GM12878 (cell line): ENCODE measurements around the gene ZNF546. TPM values are rescaled to one million over a fixed set of nuclear protein-coding genes. Genes with fewer than 3 reads are reported as not detected.

Experiments
- ATAC-seq: fragments of 200-7000 bp; cut with Tn5 transposase; 3 replicates; pipeline ENCODE4 v1.9.1; 2020; ENCODE audit warnings: mild to moderate bottlenecking, moderate library complexity
- BruUV-seq: library from RNA; stranded (reverse); fragments of 400-500 nt; replicated peaks from 2 replicates; lab custom pipeline; 2021; lab: Mats Ljungman, UMichigan
- CTCF ChIA-PET: fragments of 300-600 bp; sonication (Branson Sonifier 250); formaldehyde crosslinking; extraction: SDS; loops from one replicate; lab custom pipeline; 2021; ENCODE audit warnings: inconsistent platforms; lab: Yijun Ruan, JAX
- POLR2A ChIA-PET: fragments of 350-600 bp; formaldehyde crosslinking; extraction: SDS; loops from one replicate; lab custom pipeline; 2021; ENCODE audit warnings: inconsistent platforms; lab: Charles Lee
- RAD21 ChIA-PET: fragments of 300-600 bp; sonication (Branson Sonifier 250); formaldehyde crosslinking; loops from one replicate; lab custom pipeline; 2023; ENCODE audit warnings: antibody characterized with exemption; ENCODE audit not compliant: unreplicated experiment; lab: Charles Lee
- SMC1A ChIA-PET: fragments of 300-600 bp; sonication (Branson Sonifier 250); formaldehyde crosslinking; loops from one replicate; lab custom pipeline; 2023; ENCODE audit not compliant: unreplicated experiment, uncharacterized antibody; lab: Charles Lee
- DNase-seq: peaks from one replicate; pipeline ENCODE4 v3.0.0-alpha.2; 2011; ENCODE audit warnings: low read depth, low spot score
- FAIRE-seq: peaks from 3 replicates; lab custom pipeline; 2011; peaks lifted over from hg19 to GRCh38; lab: Jason Lieb, UNC
- H2AFZ ChIP-seq: 2 replicates; pipeline ENCODE4 v1.6.0; 2011; ENCODE audit warnings: low read depth, low read length, control low read depth; ENCODE audit not compliant: control insufficient read depth
- H3K27ac ChIP-seq: 2 replicates; pipeline ENCODE4 v1.5.1; 2011; ENCODE audit warnings: control low read depth; ENCODE audit not compliant: control insufficient read depth, insufficient read depth
- H3K27me3 ChIP-seq, 2 experiments: replicated peaks in 1 of 2; 2 replicates each; pipeline versions ENCODE4 v1.6.0 to v1.6.1; 2011; ENCODE audit warnings: low read length in 1 of 2; ENCODE audit not compliant: control insufficient read depth in 2 of 2, insufficient read depth in 2 of 2
- H3K36me3 ChIP-seq, 2 experiments: 2 replicates each; pipeline ENCODE4 v1.5.1; 2011; ENCODE audit warnings: low read length in 1 of 2; ENCODE audit not compliant: control insufficient read depth in 2 of 2, insufficient read depth in 2 of 2
- H3K4me1 ChIP-seq: 2 replicates; pipeline ENCODE4 v1.6.1; 2011; ENCODE audit warnings: mild to moderate bottlenecking, low read length, moderate library complexity, mixed read lengths; ENCODE audit not compliant: control insufficient read depth, insufficient read depth
- H3K4me2 ChIP-seq: 2 replicates; pipeline ENCODE4 v1.6.0; 2011; ENCODE audit warnings: control low read depth; ENCODE audit not compliant: control insufficient read depth, insufficient read depth
- H3K4me3 ChIP-seq: fragments of 200-600 bp; sonication (generic); 2 replicates; pipeline ENCODE4 v1.5.1; 2016
- H3K79me2 ChIP-seq: 2 replicates; pipeline ENCODE4 v1.6.0; 2011; ENCODE audit warnings: low read length; ENCODE audit not compliant: control insufficient read depth, insufficient read depth
- H3K9ac ChIP-seq: 2 replicates; pipeline ENCODE4 v1.8.0; 2011; ENCODE audit warnings: low read length, control low read depth, mixed read lengths; ENCODE audit not compliant: control insufficient read depth, insufficient read depth
- H3K9me3 ChIP-seq: replicated peaks from 3 replicates; pipeline ENCODE4 v1.5.1; 2011; ENCODE audit warnings: mild to moderate bottlenecking, low read length; ENCODE audit not compliant: control insufficient read depth, insufficient read depth
- H4K20me1 ChIP-seq: 2 replicates; pipeline ENCODE4 v1.6.0; 2011; ENCODE audit not compliant: control insufficient read depth, insufficient read depth
- ASH2L ChIP-seq: fragments of 300-600, 200-600 bp; sonication (generic); IDR thresholded peaks from 2 replicates; pipeline ENCODE4 v1.6.1; 2017; ENCODE audit warnings: low read depth, mild to moderate bottlenecking, borderline replicate concordance
- BACH1 ChIP-seq: fragments of 450-650 bp; IDR thresholded peaks from 2 replicates; pipeline ENCODE4 v1.6.1; 2017; ENCODE audit warnings: mild to moderate bottlenecking, borderline replicate concordance
- BCL11A ChIP-seq: IDR thresholded peaks from 2 replicates; pipeline ENCODE4 v1.6.1; 2011; ENCODE audit warnings: low read depth, low read length
- BMI1 ChIP-seq: fragments of 450-650 bp; IDR thresholded peaks from 2 replicates; pipeline ENCODE4 v1.6.1; 2016; ENCODE audit warnings: mild to moderate bottlenecking, moderate library complexity, borderline replicate concordance
- CBX5 ChIP-seq: sonication (generic); IDR thresholded peaks from 2 replicates; pipeline ENCODE4 v1.6.1; 2016; ENCODE audit warnings: low read depth, moderate library complexity, mild to moderate bottlenecking, inconsistent platforms
- DPF2 ChIP-seq: fragments of 450-650 bp; IDR thresholded peaks from 2 replicates; pipeline ENCODE4 v1.6.1; 2017; ENCODE audit warnings: mild to moderate bottlenecking
- ETV6 ChIP-seq, 2 experiments: fragments of 450-650 bp in 1 of 2; IDR thresholded peaks in 1 of 2; conservative IDR thresholded peaks in 1 of 2; 2 replicates each; pipeline ENCODE4 v1.6.1; 2014; ENCODE audit warnings: antibody characterized with exemption in 1 of 2, borderline replicate concordance in 1 of 2, low read depth in 1 of 2, mild to moderate bottlenecking in 1 of 2, moderate library complexity in 1 of 2
- HCFC1 ChIP-seq: fragments of 150-350 bp; IDR thresholded peaks from 2 replicates; pipeline ENCODE4 v1.6.1; 2014; ENCODE audit warnings: low read length
- HDAC2 ChIP-seq: fragments of 200-600 bp; sonication (generic); IDR thresholded peaks from 2 replicates; pipeline ENCODE4 v1.6.1; 2017
- IKZF2 ChIP-seq, 2 experiments: fragments of 450-650 bp; IDR thresholded peaks; 2 replicates each; pipeline ENCODE4 v1.6.1; 2017; ENCODE audit warnings: mild to moderate bottlenecking in 2 of 2, moderate library complexity in 2 of 2
- IRF4 ChIP-seq: IDR thresholded peaks from 2 replicates; pipeline ENCODE4 v1.6.1; 2011; ENCODE audit warnings: low read depth, low read length
- NBN ChIP-seq: fragments of 450-650 bp; IDR thresholded peaks from 2 replicates; pipeline ENCODE4 v1.6.1; 2016
- SREBF1 ChIP-seq: IDR thresholded peaks from 2 replicates; pipeline ENCODE4 v1.6.1; 2012; ENCODE audit warnings: mild to moderate bottlenecking, low read length
- STAT1 ChIP-seq: fragments of 450-650 bp; conservative IDR thresholded peaks from 2 replicates; pipeline ENCODE4 v1.6.1; 2014; ENCODE audit warnings: antibody characterized with exemption, mild to moderate bottlenecking
- TCF12 ChIP-seq: IDR thresholded peaks from 2 replicates; pipeline ENCODE4 v1.6.1; 2011; ENCODE audit warnings: low read depth, mild to moderate bottlenecking, low read length
- ZNF217 ChIP-seq: fragments of 450-650 bp; IDR thresholded peaks from 2 replicates; pipeline ENCODE4 v1.6.1; 2017; ENCODE audit warnings: antibody characterized with exemption, mild to moderate bottlenecking
- WGBS: methylation state at CpG from one replicate; pipeline ENCODE4 v1.1.6; 2016; ENCODE audit warnings: low lambda C conversion rate; ENCODE audit not compliant: insufficient replicate concordance, insufficient coverage; ENCODE audit errors: missing lambda C conversion rate; 5-methylcytosine and 5-hydroxymethylcytosine counted together
- in situ Hi-C: fragments of 300-500 bp; cut with MboI; formaldehyde crosslinking; loops from 9 replicates; pipeline ENCODE4 v1.14.3; 2018; ENCODE audit warnings: mixed read lengths
- intact Hi-C: fragments of 100-400 bp; cut with micrococcal nuclease; formaldehyde crosslinking; loops from one replicate; pipeline ENCODE4 v1.14.2; 2022; ENCODE audit not compliant: unreplicated experiment
- polyA plus RNA-seq, 11 experiments: library from polyadenylated mRNA; depleted of rRNA in 4 of 11; unstranded in 6 of 11; stranded (reverse) in 5 of 11; fragments of >200 nt; fragmentation: Nextera tagmentation in 4 of 11; fragmentation: Illumina TruSeq in 1 of 11; extraction: Ambion mirVana in 4 of 11; extraction: Trizol in 1 of 11; gene quantifications; 1 replicate in 1 of 11; 2 replicates in 10 of 11; pipeline versions ENCODE4 v1.2.1 to v1.2.3, GENCODE V29; 2011 to 2016; ENCODE audit warnings: inconsistent platforms in 2 of 11, missing spikeins in 2 of 11, low read depth in 1 of 11
- total RNA-seq, 4 experiments: library from RNA; depleted of rRNA in 3 of 4; stranded (reverse); fragments of >200 nt in 3 of 4; fragmentation: Illumina TruSeq in 1 of 4; extraction: Trizol in 1 of 4; gene quantifications; 2 replicates each; pipeline versions ENCODE4 v1.2.1 to v1.2.3, GENCODE V29; 2013 to 2021

Gene ZNF546
- total and polyA plus RNA-seq, 10 of the 15 experiments (the other 5 are each of a cell fraction or from before 2014, with no cell fraction given) = 0.88 to 4.1 (median 2.4) TPM

DNA sequence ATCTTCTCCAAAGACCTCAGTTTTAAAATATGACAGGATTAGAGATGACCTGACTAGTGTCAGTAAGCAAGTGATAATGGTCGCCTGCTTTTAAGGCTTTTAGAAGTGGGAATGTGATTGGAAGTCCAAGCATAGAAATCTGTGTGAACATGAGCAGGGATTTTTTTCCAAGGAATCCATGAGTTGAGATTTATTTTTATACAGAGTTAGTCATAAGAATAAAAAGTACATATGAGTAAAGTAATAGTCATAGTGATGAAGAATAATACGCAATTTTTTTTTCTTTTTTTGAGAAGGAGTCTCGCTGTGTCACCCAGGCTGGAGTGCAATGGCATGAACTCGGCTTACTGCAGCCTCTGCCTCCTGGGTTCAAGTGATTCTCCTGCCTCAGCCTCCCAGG, 1.6 kb downstream of the ZNF546 start:
- H3K9me3 ChIP-seq = peaks cover 8% of the 10 kb centered on the region; the same call in 2 of the 3 replicates
- H3K27ac ChIP-seq = no peak overlapping the region
- H3K9ac ChIP-seq = no peak overlapping the region
- SMC1A ChIA-PET = interaction anchor here (1.6 to 3.4 kb wide), 2 partner anchors 28 to 325 kb away, joined by 3 to 25 read pairs; partner anchors contain the start of gene PSMC4
- H3K4me3 ChIP-seq = no peak overlapping the region
- no peaks in the 10 kb centered on the region for H3K27me3 ChIP-seq
- BruUV-seq = no TSS peak
- TF ChIP-seq IKZF2 (IDR thresholded peaks at IDR 0.05) (no peak), TCF12 (no peak), SREBF1 (no peak), STAT1 (no peak), ASH2L (no peak), HCFC1 (no peak), ZNF217 (no peak), HDAC2 (no peak), BACH1 (no peak), BCL11A (no peak), NBN (no peak), DPF2 (no peak), ETV6 (conservative IDR thresholded peaks at IDR 0.05 in 1 of 2, IDR thresholded peaks at IDR 0.05 in 1 of 2; ENCODE audit: borderline replicate concordance in 1 of 2, low read depth in 1 of 2) (no peak), IRF4 (no peak), BMI1 (no peak), CBX5 (no peak)
- TF ChIP-seq, all 136 proteins: peak for 0
- Histone ChIP-seq H3K4me1 (peaks cover 4% of the 10 kb centered on the region; the same call in 1 of the 2 replicates), H4K20me1 (no peaks in the 10 kb centered on the region), H3K36me3 (no peaks in the 10 kb centered on the region), H2AFZ (no peak overlapping the region), H3K4me2 (no peak overlapping the region), H3K79me2 (peaks cover 16% of the 10 kb centered on the region)
- ChIA-PET CTCF (no interaction called here), RAD21 (interaction anchor here (2.2 kb wide), 1 partner anchor 56 kb away, joined by 6 read pairs; no protein-coding TSS in a partner anchor), POLR2A (interaction anchor here (1.0 to 3.8 kb wide), 2 partner anchors 28 to 73 kb away, joined by 3 to 23 read pairs; partner anchors contain the start of gene PSMC4)
- WGBS = 95% methylated on average over 4 of the region's 4 CpGs
- in situ Hi-C loops (no loop called here), intact Hi-C loops (no loop called here)
- FAIRE-seq (no peak), DNase-seq (no peak), ATAC-seq (no peak)
